ENCODE results near the gene LGALS8. TPM values are rescaled to one million over a fixed set of nuclear protein-coding genes. Genes with fewer than 3 reads are reported as not detected.

Gene LGALS8
- total RNA-seq, 2 donors from 2014 or later: 70.1 to 96.9 TPM

DNA sequence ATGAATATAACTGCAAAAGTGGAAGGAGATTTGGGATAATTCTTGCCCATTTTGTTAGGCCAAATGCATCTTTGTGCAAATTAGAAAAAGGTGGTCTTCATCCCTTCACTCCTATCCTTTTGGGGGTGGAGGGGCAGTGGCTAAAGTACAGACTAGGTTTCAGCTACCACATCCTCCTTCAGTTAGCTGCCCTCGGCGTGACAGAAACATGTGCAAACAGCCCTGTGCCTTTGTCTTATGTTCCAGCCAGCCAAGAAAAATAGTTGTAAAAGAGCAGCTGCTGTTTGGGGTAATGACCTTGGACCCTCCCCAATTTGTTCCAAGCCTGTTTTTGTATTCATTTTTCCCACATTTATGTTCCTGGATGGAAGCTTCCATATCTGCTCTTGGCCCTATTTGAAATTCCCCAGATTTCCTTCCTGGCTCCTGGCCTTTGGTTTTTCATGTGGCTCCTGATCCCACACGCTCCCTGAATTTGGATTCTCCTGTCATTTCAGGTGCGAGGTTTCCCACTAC is 8.3 kb upstream of the LGALS8 start:
- H3K4me1 Mint-ChIP-seq (ENCODE audit: low read depth): peaks cover 17% of the 10 kb centered on the region
- H3K4me3 Mint-ChIP-seq: peak overlapping the region in 1 of 2 donors; percentile 91
- H3K27ac Mint-ChIP-seq: peak overlapping the region; percentile 98
- H3K9me3 Mint-ChIP-seq: no peaks in the 10 kb centered on the region
- no peaks in the 10 kb centered on the region for H3K36me3 Mint-ChIP-seq (ENCODE audit: insufficient read depth in 2 of 2)
- ATAC-seq (replicated peaks in 1 of 2): no peak
- no peaks in the 10 kb centered on the region for H3K27me3 Mint-ChIP-seq (ENCODE audit: low read depth)
- no peak for DNase-seq

DNA sequence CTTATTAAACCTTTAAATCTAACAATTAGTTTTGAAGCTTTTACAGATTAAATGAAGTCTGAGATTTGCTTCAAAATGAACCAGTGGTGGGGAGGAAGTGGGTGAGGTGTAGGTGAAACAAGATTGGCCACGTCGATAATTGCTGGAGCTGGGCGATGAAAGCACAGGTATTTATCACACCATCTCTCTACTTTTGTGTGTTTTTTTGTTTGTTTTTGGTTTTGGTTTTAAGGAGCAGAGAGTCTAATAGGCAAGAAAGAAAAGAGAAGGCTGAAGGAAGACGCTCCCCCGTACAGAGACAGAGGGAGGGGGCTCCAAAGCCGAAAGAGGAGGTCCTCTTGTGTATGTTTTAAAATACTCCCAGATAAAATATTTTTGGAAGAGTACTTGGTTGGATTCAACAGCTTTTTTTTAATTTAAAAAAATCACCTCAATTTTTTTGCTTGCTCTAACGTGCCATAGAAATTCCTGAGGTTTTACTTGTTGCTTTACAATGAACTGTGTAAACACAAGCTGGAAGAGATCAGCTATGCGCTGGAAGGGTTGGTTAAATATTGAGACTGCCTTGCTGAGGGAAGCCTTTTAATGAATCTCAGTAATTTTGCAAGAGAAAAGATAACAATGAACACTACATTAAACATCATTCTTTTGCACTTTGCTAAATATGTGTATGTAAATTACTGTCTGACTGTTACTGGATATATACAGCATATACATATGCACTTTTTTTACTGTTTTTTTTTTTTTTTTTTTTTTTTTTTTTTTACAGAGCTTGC is 6.7 kb upstream of the LGALS8 start:
- Mint-ChIP-seq H3K9me3 (no peaks in the 10 kb centered on the region), H3K4me3 (peak overlapping the region; percentile 28 to 91), H3K4me1 (ENCODE audit: low read depth) (peaks cover 17% of the 10 kb centered on the region), H3K27ac (peak overlapping the region; percentile 17), H3K27me3 (ENCODE audit: low read depth) (no peaks in the 10 kb centered on the region), H3K36me3 (ENCODE audit: insufficient read depth in 2 of 2) (peaks cover 0 to 3% of the 10 kb centered on the region in 2 donors)
- DNase-seq: peak; percentile 17 to 40
- ATAC-seq (replicated peaks in 1 of 2): peak; percentile 49 to 83

- ATAC-seq (replicated peaks in 1 of 2): no peak
- Mint-ChIP-seq H3K4me1 (ENCODE audit: low read depth) (peaks cover 26% of the 10 kb centered on the region), H3K4me3 (no peak overlapping the region), H3K36me3 (ENCODE audit: insufficient read depth in 2 of 2) (peaks cover 0 to 3% of the 10 kb centered on the region in 2 donors), H3K9me3 (no peaks in the 10 kb centered on the region), H3K27ac (no peak overlapping the region), H3K27me3 (ENCODE audit: low read depth) (no peaks in the 10 kb centered on the region)
- no peak for DNase-seq
Measured at GRCh38 chr1:236518322-236518721, 5.5 kb upstream of the LGALS8 start.

- Mint-ChIP-seq H3K9me3 (no peaks in the 10 kb centered on the region), H3K4me3 (no peak overlapping the region), H3K27me3 (ENCODE audit: low read depth) (no peaks in the 10 kb centered on the region), H3K4me1 (ENCODE audit: low read depth) (peaks cover 38% of the 10 kb centered on the region), H3K36me3 (ENCODE audit: insufficient read depth in 2 of 2) (peaks cover 3 to 6% of the 10 kb centered on the region in 2 donors), H3K27ac (no peak overlapping the region)
- no peak for ATAC-seq (replicated peaks in 1 of 2)
- DNase-seq: no peak
Measured at GRCh38 chr1:236520445-236521005, 3.3 kb upstream of the LGALS8 start.

DNA sequence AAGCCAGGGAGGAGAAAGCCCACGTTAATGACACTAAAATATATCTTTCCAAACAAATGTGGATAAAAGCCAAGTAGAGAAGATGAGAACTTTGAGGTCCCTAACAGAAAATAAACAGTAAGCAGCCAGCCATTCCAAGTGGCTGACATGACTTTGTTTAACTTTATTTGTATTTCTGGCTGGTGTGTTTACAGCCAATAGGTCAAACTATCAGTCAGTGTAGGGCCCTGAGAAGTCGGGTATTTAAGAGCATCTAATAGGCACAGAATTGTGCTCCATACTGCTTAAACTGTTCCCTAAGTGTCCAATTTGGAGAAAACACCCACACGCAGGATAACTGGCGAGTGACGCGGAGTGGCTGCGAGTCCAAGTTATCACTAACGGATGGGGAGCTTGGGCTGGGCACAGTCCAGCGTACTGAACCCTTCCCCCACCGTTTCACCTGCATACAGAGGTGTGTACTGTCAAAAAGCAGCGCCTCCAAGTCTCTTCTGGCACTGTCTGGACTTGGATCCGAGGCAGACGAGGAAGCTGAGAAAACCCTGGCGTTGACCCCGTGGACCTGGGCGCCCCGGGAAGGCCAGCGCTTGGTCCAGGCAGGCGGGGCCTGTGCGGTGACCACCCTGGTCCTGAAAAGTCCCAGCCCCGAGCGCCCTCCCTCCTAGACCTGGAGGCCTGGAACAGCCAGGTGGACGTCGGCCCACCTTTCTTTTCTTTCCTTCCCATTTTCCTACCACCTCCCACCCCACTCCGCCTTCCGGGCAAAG is 662 bp upstream of the LGALS8 start:
- H3K36me3 Mint-ChIP-seq (ENCODE audit: insufficient read depth in 2 of 2): peaks cover 6 to 13% of the 10 kb centered on the region in 2 donors
- no peaks in the 10 kb centered on the region for H3K27me3 Mint-ChIP-seq (ENCODE audit: low read depth)
- peaks cover 21% of the 10 kb centered on the region for H3K4me1 Mint-ChIP-seq (ENCODE audit: low read depth)
- no peak for ATAC-seq (replicated peaks in 1 of 2)
- no peak for DNase-seq
- H3K4me3 Mint-ChIP-seq: peak overlapping the region; percentile 94
- peak overlapping the region; percentile 99 for H3K27ac Mint-ChIP-seq
- no peaks in the 10 kb centered on the region for H3K9me3 Mint-ChIP-seq

- H3K4me1 Mint-ChIP-seq (ENCODE audit: low read depth): peaks cover 28% of the 10 kb centered on the region
- DNase-seq (peak; percentile 60 to 64), ATAC-seq (replicated peaks in 1 of 2) (peak; percentile 90 to 91)
- H3K9me3 Mint-ChIP-seq: no peaks in the 10 kb centered on the region
- H3K27me3 Mint-ChIP-seq (ENCODE audit: low read depth): no peaks in the 10 kb centered on the region
- peak overlapping the region; percentile 94 for H3K4me3 Mint-ChIP-seq
- H3K36me3 Mint-ChIP-seq (ENCODE audit: insufficient read depth in 2 of 2): peaks cover 6 to 13% of the 10 kb centered on the region in 2 donors
- H3K27ac Mint-ChIP-seq: peak overlapping the region; percentile 99
Measured at GRCh38 chr1:236524142-236524894, 536 bp downstream of the LGALS8 start.

DNA sequence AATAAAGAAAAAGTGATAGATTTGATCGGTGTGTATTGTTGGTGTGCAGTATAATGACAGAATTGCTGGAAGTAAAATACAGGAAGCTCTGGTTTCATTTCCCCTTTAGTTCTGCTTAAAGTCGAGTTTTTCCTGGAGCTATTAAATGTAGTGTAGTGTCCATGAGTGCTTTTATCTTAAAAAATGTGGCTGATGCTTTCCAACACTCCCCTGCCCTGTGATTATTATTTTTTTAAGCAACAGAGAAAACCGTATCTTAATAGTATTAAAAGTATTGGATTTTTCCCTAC is 1.1 kb downstream of the LGALS8 start:
- H3K36me3 Mint-ChIP-seq (ENCODE audit: insufficient read depth in 2 of 2): peaks cover 6 to 13% of the 10 kb centered on the region in 2 donors
- H3K27ac Mint-ChIP-seq: peak overlapping the region; percentile 99
- ATAC-seq (replicated peaks in 1 of 2) (no peak), DNase-seq (no peak)
- H3K27me3 Mint-ChIP-seq (ENCODE audit: low read depth): no peaks in the 10 kb centered on the region
- H3K9me3 Mint-ChIP-seq: no peaks in the 10 kb centered on the region
- peaks cover 31% of the 10 kb centered on the region for H3K4me1 Mint-ChIP-seq (ENCODE audit: low read depth)
- peak overlapping the region; percentile 94 for H3K4me3 Mint-ChIP-seq

DNA sequence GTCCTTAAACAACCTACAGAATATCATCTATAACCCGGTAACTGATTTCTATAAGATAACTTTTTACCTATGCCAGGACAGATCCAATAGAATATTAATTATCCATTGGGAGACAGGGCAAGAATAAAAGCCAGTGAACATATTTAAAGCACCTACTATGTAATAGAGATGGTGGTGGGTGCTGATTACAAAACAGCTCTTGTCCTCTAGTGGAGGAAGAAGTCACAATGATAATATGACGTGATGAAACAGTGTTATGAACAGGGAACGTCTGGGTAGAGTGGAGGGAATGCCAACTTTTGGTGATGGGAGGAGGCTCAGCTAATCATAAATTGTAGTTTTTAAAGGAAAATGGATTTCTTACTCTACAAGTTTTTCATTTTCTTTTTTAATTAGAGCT is 2.3 kb downstream of the LGALS8 start:
- Mint-ChIP-seq H3K36me3 (ENCODE audit: insufficient read depth in 2 of 2) (peaks cover 6 to 13% of the 10 kb centered on the region in 2 donors), H3K4me1 (ENCODE audit: low read depth) (peaks cover 38% of the 10 kb centered on the region), H3K9me3 (no peaks in the 10 kb centered on the region), H3K4me3 (peak overlapping the region in 1 of 2 donors; percentile 4), H3K27ac (peak overlapping the region; percentile 4), H3K27me3 (ENCODE audit: low read depth) (no peaks in the 10 kb centered on the region)
- ATAC-seq (replicated peaks in 1 of 2) (no peak), DNase-seq (no peak)

GRCh38 chr1:236530286-236530685 is 6.5 kb downstream of the LGALS8 start:
- Mint-ChIP-seq H3K4me1 (ENCODE audit: low read depth) (peaks cover 45% of the 10 kb centered on the region), H3K27me3 (ENCODE audit: low read depth) (no peaks in the 10 kb centered on the region)
- no peak for ATAC-seq (replicated peaks in 1 of 2)

DNA sequence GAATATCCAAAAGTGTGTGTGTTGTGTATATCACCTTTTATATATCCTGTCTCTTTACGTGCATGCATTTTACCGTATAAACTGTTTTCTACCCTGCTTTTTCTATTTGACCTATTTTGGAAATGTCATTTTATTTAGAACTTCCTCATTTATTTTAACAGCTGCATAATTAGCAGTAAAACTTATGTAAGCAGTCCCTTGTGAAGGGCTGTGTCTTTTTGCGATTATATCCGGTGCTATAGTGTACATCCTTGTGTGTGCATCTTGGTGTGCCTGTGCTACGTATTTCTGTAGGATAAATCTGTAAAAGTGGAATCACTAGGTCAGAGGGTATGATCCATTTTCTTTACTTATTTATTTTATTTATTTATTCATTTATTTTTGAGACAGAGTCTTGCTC is 7.2 kb downstream of the LGALS8 start:
- Mint-ChIP-seq H3K36me3 (ENCODE audit: insufficient read depth in 2 of 2) (peaks cover 4 to 17% of the 10 kb centered on the region in 2 donors), H3K4me1 (ENCODE audit: low read depth) (peaks cover 49% of the 10 kb centered on the region), H3K27ac (no peak overlapping the region), H3K9me3 (no peaks in the 10 kb centered on the region), H3K4me3 (no peak overlapping the region), H3K27me3 (ENCODE audit: low read depth) (no peaks in the 10 kb centered on the region)
- DNase-seq (no peak), ATAC-seq (replicated peaks in 1 of 2) (no peak)

More at GRCh38 chr1:236530286-236530685, 6.5 kb downstream of the LGALS8 start:
- Mint-ChIP-seq H3K27ac (peak overlapping the region; percentile 2), H3K9me3 (no peaks in the 10 kb centered on the region), H3K4me3 (no peak overlapping the region), H3K36me3 (ENCODE audit: insufficient read depth in 2 of 2) (peaks cover 4 to 17% of the 10 kb centered on the region in 2 donors)
- no peak for DNase-seq

GRCh38 chr1:236532850-236533249 is 9.1 kb downstream of the LGALS8 start:
- H3K27ac Mint-ChIP-seq: peak overlapping the region; percentile 1
- ATAC-seq (replicated peaks in 1 of 2): no peak
- peaks cover 4 to 19% of the 10 kb centered on the region in 2 donors for H3K36me3 Mint-ChIP-seq (ENCODE audit: insufficient read depth in 2 of 2)
- DNase-seq: no peak
- peaks cover 52% of the 10 kb centered on the region for H3K4me1 Mint-ChIP-seq (ENCODE audit: low read depth)
- no peak overlapping the region for H3K4me3 Mint-ChIP-seq
- no peaks in the 10 kb centered on the region for H3K27me3 Mint-ChIP-seq (ENCODE audit: low read depth)
- no peaks in the 10 kb centered on the region for H3K9me3 Mint-ChIP-seq

- Mint-ChIP-seq H3K9me3 (no peaks in the 10 kb centered on the region), H3K27ac (peak overlapping the region; percentile 80), H3K4me1 (ENCODE audit: low read depth) (peaks cover 46% of the 10 kb centered on the region), H3K4me3 (peak overlapping the region in 1 of 2 donors; percentile 77), H3K36me3 (ENCODE audit: insufficient read depth in 2 of 2) (peaks cover 6 to 23% of the 10 kb centered on the region in 2 donors), H3K27me3 (ENCODE audit: low read depth) (no peaks in the 10 kb centered on the region)
- DNase-seq (peak; percentile 43 to 50), ATAC-seq (replicated peaks in 1 of 2) (peak; percentile 83 to 86)
Measured at GRCh38 chr1:236534151-236534651, 10.4 kb downstream of the LGALS8 start.
